ENCODE measurements around the gene OLAH.

- no peak for TF ChIP-seq POLR2A (IDR thresholded peaks at IDR 0.05)
- TF ChIP-seq CTCF (IDR thresholded peaks at IDR 0.05), result no peak
- no peak for TF ChIP-seq POLR2AphosphoS5 (IDR thresholded peaks at IDR 0.05)
- TF ChIP-seq EP300 (IDR thresholded peaks at IDR 0.05), result no peak
Observed at GRCh38 chr10:15113766-15114165, 70.0 kb downstream of the OLAH start.
